HG03175 (cell line): ENCODE measurements around the gene COL6A3.

Source experiments
- ATAC-seq: cut with Tn5 transposase; IDR thresholded peaks from one replicate; pipeline ENCODE4 v1.9.1; 2021; ENCODE audit warnings: mild to moderate bottlenecking, moderate library complexity; ENCODE audit not compliant: unreplicated experiment

Gene COL6A3

GRCh38 chr2:237352279-237352845 lies 61.6 kb downstream of the COL6A3 start:
- no peak for ATAC-seq

GRCh38 chr2:237351796-237352195 lies 62.2 kb downstream of the COL6A3 start:
- no peak for ATAC-seq

- no peak for ATAC-seq
Measured at GRCh38 chr2:237351046-237351445, 62.9 kb downstream of the COL6A3 start.

GRCh38 chr2:237350597-237350996 lies 63.4 kb downstream of the COL6A3 start:
- no peak for ATAC-seq

- ATAC-seq, result no peak
Measured at GRCh38 chr2:237350070-237350469, 63.9 kb downstream of the COL6A3 start.

DNA sequence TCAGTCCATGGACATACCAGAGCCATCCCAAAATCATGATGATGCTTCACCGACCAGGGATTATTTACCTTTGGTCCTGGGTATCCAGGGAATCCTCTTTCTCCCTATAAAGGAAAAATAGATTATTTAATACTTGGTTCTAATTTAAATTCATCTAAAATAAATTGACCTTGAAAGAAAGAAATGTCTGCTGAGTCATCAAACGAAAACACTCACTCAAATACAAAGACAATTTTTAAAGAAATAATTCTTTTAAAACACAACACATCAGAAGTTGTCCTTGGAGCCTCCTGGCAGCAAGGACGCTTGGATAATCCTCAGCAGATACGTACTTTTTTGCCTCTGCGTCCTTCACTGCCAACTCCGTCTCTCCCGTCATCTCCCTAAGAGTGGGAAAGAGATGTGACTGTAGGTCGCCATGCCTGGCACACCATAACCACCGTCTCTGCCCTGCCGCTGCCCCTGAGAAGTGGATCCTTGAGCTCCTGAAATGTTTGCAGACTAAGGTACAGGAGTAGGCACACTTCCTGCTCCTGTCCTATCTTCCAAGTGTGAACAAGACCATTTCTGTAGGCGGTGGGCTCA lies 65.6 kb downstream of the COL6A3 start:
- no peak for ATAC-seq

DNA sequence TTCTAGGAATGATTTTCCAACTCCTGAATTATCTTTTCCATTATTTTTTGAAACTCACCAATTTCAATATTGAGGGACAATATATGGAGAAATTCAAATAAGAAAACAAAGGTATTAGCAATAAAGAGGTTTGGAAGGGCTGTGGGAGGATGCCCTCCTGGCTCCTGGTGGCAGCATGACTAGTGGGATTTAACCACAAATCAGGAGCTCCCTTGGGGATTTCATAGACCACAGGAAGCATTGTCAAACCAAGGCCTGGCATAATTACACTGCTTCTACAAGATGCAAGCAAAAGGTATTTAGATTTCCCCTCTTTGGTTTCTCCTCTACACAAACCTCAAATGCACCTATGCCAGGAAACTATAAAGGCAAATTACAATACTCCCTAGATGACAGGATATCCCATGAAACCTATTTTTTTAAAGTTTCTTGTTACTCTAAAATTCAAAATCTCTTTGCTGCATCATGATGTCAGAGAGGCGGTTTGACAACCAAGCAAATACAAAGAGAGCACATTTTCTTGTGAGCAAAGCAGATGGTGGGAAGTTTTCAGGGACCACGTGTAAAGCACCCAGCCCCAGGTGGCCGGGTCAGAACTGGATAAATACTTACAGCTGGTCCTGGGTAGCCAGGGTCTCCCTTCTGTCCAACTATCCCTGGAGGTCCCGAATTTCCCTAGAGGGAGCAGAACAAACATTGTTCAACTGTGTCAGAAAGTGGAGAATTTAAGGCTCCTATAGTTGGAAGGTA lies 67.9 kb downstream of the COL6A3 start:
- ATAC-seq, result no peak

GRCh38 chr2:237345411-237345810 lies 68.6 kb downstream of the COL6A3 start:
- ATAC-seq, result no peak

- ATAC-seq, result no peak
Measured at GRCh38 chr2:237344942-237345341, 69.0 kb downstream of the COL6A3 start.

GRCh38 chr2:237343993-237344392 lies 70.0 kb downstream of the COL6A3 start:
- ATAC-seq, result no peak

DNA sequence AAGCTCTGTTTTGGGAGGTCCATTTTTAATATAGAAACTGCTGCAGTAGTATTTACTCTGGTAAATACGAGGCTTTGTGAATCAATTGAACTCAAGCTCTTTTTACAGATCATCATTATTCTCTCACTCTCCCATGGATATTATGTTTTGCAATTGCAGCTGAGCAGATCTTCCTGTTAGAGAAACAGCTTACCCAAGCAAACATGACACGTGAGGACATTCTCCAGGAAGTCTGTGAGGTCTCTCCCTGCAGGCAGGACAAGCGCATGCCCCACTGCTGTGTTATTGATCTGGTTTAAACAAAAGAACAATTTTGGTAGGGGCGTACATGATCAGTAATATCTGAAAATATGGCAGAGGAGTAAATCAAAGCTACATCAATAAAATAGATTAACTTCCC lies 72.1 kb downstream of the COL6A3 start:
- no peak for ATAC-seq

DNA sequence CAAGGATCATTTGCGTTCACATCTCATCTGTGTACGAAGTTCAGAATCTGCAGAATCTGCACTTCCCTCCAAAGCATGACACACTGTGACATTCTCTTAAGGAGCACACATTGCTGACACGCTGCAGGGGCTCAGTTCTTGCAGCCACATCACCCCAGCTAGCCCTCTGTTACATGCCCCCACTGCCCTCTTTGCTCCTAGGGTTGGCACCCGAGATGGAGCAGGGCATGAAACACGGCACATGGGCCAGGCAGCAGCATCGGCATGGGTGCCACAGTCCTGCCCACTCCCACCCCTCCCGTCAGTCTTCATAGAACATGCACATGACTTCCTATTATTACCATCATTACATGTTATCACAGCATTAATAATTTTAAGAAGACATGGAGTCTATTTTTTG lies 76.4 kb downstream of the COL6A3 start:
- ATAC-seq, result no peak

GRCh38 chr2:237336131-237336530 lies 77.8 kb downstream of the COL6A3 start:
- ATAC-seq, result no peak

DNA sequence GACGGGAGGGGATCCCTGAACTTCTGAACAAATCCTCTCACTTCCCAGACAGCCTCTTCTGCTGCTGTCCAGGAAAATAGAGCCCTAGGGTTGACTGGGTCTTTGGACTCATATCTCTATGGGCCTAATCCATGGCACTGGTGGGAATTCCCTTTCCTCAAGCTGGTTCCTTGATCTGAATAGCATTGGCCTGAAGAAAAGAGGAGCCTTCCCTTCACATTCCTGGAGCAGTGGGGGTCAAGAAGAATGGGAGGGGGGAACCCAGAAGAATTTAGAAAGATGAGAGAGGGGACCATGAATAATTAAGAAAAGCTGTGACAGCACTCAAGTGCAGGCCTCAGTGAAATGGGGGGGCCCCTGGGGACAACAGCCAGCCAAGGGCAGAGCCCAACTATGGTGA lies 80.2 kb downstream of the COL6A3 start:
- ATAC-seq, result no peak

DNA sequence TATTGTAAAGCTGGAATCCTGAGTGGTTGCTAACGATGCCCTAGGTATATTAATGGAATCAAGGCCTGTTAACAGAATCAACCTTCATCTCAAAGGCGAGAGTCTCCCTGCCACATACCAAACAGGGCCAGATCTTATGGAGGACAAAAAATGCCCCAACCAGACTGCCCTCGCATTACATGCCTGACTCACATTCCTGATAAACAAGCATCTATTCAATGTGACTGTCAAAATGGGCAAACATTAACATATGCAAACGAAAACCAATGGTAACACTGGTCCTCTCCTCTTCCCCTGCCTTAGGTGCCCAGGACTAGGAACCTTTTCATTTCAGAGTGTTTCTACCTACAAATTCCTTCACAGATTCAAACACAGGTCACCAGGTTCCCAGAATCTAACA lies 83.4 kb downstream of the COL6A3 start:
- ATAC-seq, result no peak

DNA sequence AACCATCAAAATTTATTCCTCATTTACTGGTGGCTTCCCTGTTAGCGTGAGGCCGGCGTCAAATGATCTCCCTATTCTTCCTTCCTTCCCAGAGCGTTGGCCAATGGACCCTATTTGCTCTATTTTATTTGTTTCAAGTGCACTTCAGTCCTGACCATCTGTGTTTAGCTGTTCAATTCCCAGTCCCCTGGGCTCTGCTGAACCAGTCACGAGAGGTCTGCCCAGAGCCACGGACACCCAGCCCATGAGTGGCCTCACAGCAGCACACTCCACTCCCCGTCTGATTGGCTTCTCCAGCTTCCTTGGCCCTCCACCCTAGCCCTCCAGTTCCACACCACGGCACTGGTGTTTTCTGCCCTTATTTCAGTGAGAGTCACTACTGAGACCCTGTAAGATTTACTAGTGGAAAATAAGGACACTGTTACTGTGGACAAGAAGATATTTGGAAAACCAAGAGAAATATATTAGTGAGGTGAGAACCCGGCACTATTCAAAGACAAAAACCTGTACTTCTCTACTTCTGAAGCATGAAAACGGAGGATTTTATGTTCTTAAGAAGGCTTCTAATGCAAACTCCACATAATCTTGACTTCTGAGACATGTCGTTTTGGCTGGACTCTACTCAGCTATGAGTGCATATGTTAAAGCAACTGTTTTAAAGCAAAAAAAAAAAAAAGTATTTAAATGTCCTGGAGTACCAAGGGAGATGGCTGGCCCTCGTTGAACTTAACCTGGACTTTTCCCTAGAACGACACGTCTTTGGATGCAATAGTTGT lies 86.6 kb downstream of the COL6A3 start:
- no peak for ATAC-seq

DNA sequence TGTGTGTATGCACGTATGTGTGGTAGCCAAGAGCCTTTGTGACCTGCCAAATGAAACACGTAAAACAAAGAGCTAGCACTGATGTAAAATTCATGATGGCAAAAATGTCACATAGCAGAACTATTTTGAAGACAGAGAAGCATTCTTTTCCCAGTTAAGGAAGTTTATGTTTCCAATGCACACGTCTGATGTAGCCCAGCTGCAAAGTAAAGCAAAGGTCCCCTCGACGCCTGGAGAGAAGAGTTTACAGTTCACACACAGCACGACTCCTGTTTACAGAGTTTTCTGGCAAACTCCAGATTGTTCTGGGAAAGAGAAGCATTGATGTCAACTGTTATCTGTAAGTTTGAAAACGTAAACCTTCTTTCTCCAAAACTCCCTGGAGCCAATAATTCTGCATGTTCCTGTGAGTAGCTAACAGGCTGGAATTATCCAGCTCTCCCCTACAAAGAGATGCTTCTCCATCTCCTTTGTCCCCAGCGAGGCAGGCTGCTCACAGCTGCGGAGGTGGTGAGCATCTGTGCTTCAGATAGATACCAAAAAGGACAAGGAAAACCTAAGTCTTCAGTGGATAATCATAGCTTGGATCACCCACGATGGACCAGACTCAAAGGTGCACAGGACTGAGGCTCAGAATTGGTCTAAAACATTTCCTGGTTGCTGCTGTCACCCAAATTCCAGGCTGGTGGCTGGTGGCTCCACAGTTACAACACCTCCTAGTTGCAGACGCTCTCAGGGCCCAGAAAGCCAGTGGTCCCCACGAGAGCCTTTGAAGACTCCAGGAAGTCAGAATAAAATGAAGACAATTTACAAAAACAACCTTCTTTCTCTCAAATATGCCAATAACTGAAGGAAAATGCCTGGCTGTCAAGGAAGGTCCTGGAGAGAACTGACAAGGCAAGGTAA lies 87.4 kb downstream of the COL6A3 start:
- ATAC-seq, result no peak

DNA sequence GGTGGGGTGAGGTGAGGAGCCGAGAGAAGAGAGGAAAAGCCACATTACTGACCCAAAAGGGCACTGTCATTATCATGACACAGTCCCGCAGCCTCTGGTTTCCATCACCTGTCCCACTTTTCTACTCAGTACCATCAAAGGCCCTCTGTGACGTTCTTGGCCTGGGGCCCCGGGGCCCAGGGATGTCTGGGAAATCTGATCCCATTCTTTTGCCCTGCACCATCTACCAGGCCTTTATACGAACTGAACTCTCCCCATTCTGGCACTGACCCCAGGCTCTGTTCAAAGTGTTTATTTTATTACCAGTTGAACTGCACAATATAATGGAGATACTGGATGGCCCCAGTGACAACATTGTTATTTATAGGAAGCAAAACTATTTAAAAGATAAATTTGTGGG lies 89.1 kb downstream of the COL6A3 start:
- no peak for ATAC-seq

GRCh38 chr2:237324405-237324831 lies 89.5 kb downstream of the COL6A3 start:
- no peak for ATAC-seq

- ATAC-seq, result no peak
Measured at GRCh38 chr2:237323656-237324055, 90.3 kb downstream of the COL6A3 start.

GRCh38 chr2:237322564-237322963 lies 91.4 kb downstream of the COL6A3 start:
- no peak for ATAC-seq
